ENCODE data around the gene AGAP3. TPM values are rescaled to one million over a fixed set of nuclear protein-coding genes. Genes with fewer than 3 reads are reported as not detected.

The AGAP3 gene
- total and polyA plus RNA-seq, 2 donors (not counting 1 experiment from before 2014, with no cell fraction given) = 32.9 to 34.2 TPM

DNA sequence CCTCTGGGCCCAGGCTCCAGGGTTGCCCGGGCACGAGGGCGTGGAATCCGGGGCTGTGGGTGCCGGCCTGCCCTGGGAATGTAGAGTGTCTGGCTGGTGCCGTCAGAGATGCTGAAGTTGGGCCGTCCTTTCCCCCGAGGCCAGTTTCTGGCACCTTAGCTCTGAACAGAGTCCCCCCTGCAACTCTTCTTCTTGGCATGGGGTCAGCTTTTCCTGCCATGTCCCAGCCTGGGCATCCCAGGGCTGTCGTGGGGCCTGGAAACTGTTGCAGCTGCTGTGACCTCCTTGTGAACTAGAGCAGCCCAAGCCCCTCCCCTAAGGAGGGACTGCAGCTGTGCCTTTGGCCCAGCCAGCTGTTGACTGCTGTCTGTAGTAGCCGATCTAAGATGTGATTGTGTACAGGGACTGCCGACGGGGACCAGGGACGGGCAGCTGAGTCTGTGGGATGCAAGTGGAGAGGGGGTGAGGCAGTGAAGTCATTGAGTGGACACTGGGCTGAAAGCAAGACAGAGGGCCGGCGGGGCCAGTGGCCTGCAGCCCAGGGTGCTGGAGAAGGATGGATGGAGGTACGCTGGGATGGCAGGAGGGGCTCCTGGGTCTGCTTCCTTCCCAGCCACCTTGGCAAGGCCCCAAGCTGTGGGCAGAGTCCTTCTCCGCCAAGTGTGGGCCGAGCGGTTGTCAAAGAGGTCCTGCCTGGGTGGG lies 45.5 kb downstream of the AGAP3 start:
- DNase-seq (ENCODE audit: low read depth in 2 of 2) = peak in 1 of 2 donors; percentile 28
- no peak overlapping the region for H3K4me3 ChIP-seq (replicated peaks in 1 of 4; ENCODE audit: control extremely low read depth in 1 of 4, insufficient read depth in 1 of 4, low read depth in 3 of 4, low read length in 4 of 4)
- H3K4me1 ChIP-seq (ENCODE audit: control insufficient read depth, extremely low read depth, insufficient read depth, low read length) = no peaks in the 10 kb centered on the region
- no peaks in the 10 kb centered on the region for H3K9me3 ChIP-seq (ENCODE audit: control insufficient read depth, insufficient read depth, low read depth, low read length)
- H3K27ac ChIP-seq (ENCODE audit: insufficient read depth, low read length) = no peak overlapping the region
- H3K36me3 ChIP-seq (ENCODE audit: control insufficient read depth, insufficient read depth, low read length) = peaks cover 22% of the 10 kb centered on the region
- no peak for TF ChIP-seq EZH2 (IDR thresholded peaks at IDR 0.05; ENCODE audit: low read length, missing control alignments)
- TF ChIP-seq, protein P1, sequence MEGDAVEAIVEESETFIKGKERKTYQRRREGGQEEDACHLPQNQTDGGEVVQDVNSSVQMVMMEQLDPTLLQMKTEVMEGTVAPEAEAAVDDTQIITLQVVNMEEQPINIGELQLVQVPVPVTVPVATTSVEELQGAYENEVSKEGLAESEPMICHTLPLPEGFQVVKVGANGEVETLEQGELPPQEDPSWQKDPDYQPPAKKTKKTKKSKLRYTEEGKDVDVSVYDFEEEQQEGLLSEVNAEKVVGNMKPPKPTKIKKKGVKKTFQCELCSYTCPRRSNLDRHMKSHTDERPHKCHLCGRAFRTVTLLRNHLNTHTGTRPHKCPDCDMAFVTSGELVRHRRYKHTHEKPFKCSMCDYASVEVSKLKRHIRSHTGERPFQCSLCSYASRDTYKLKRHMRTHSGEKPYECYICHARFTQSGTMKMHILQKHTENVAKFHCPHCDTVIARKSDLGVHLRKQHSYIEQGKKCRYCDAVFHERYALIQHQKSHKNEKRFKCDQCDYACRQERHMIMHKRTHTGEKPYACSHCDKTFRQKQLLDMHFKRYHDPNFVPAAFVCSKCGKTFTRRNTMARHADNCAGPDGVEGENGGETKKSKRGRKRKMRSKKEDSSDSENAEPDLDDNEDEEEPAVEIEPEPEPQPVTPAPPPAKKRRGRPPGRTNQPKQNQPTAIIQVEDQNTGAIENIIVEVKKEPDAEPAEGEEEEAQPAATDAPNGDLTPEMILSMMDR (conservative IDR thresholded peaks at IDR 0.05 in 1 of 2, IDR thresholded peaks at IDR 0.05 in 1 of 2; ENCODE audit: low read depth in 1 of 2, low read length in 2 of 2) = no peak
- H4K20me1 ChIP-seq (ENCODE audit: control insufficient read depth, extremely low read depth, insufficient read depth, low read length) = no peaks in the 10 kb centered on the region
- no peaks in the 10 kb centered on the region for H3K27me3 ChIP-seq (ENCODE audit: control insufficient read depth, insufficient read depth, low read length)
- no peaks in the 10 kb centered on the region for H3K79me2 ChIP-seq (ENCODE audit: control insufficient read depth, insufficient read depth, low read length)
- H2AFZ ChIP-seq (ENCODE audit: low read length) = no peak overlapping the region
- no peak overlapping the region for H3K4me2 ChIP-seq (ENCODE audit: extremely low read depth, insufficient read depth, low read length)
- H3K9ac ChIP-seq (ENCODE audit: insufficient read depth, low read length) = no peak overlapping the region

DNA sequence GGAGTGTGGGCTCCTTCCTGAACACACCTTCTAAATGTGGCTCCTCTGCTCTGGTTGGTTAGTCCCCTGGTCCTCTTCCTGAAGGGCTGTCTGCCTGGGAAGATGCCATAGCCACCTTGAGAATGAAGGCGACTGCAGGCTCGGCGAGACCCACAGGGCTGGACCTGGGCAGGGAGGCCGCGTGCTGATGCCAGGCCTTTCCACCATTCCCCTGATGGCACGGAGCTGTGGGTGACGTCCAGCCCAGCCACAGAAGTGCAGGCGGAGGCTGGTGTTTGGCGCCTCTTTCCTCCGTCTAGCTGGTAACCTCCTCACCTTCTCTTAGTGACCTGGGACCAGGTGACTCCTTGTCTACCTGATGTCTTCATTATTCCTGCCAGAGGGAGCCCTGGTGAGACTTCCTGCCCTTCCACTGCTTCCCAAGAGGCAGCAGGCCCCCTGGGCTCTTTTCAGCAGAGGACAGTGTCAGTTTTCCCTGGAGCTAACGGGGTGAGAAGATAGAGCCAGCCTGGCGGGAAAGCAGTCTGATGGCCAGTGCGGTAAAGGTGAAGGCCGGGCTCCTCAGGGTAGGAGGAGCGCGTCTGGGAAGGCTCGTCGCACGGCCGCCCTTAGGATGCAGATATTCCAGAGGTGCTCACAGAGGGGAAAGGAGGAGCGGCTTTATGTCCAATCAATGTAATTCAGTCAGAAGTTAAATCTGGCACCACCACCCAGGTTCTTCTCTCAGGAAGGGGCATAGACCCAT lies 46.4 kb downstream of the AGAP3 start:
- Histone ChIP-seq H3K4me3 (replicated peaks in 1 of 4; ENCODE audit: control extremely low read depth in 1 of 4, insufficient read depth in 1 of 4, low read depth in 3 of 4, low read length in 4 of 4) (no peak overlapping the region), H4K20me1 (ENCODE audit: control insufficient read depth, extremely low read depth, insufficient read depth, low read length) (no peaks in the 10 kb centered on the region), H3K4me2 (ENCODE audit: extremely low read depth, insufficient read depth, low read length) (no peak overlapping the region), H2AFZ (ENCODE audit: low read length) (no peak overlapping the region), H3K4me1 (ENCODE audit: control insufficient read depth, extremely low read depth, insufficient read depth, low read length) (no peaks in the 10 kb centered on the region), H3K36me3 (ENCODE audit: control insufficient read depth, insufficient read depth, low read length) (peaks cover 23% of the 10 kb centered on the region), H3K27ac (ENCODE audit: insufficient read depth, low read length) (no peak overlapping the region), H3K27me3 (ENCODE audit: control insufficient read depth, insufficient read depth, low read length) (no peaks in the 10 kb centered on the region), H3K79me2 (ENCODE audit: control insufficient read depth, insufficient read depth, low read length) (no peaks in the 10 kb centered on the region), H3K9me3 (ENCODE audit: control insufficient read depth, insufficient read depth, low read depth, low read length) (no peaks in the 10 kb centered on the region), H3K9ac (ENCODE audit: insufficient read depth, low read length) (no peak overlapping the region)
- no peak for TF ChIP-seq EZH2 (IDR thresholded peaks at IDR 0.05; ENCODE audit: low read length, missing control alignments)
- TF ChIP-seq, protein P1 (conservative IDR thresholded peaks at IDR 0.05 in 1 of 2, IDR thresholded peaks at IDR 0.05 in 1 of 2; ENCODE audit: low read depth in 1 of 2, low read length in 2 of 2) = no peak
- DNase-seq (ENCODE audit: low read depth in 2 of 2) = no peak

DNA sequence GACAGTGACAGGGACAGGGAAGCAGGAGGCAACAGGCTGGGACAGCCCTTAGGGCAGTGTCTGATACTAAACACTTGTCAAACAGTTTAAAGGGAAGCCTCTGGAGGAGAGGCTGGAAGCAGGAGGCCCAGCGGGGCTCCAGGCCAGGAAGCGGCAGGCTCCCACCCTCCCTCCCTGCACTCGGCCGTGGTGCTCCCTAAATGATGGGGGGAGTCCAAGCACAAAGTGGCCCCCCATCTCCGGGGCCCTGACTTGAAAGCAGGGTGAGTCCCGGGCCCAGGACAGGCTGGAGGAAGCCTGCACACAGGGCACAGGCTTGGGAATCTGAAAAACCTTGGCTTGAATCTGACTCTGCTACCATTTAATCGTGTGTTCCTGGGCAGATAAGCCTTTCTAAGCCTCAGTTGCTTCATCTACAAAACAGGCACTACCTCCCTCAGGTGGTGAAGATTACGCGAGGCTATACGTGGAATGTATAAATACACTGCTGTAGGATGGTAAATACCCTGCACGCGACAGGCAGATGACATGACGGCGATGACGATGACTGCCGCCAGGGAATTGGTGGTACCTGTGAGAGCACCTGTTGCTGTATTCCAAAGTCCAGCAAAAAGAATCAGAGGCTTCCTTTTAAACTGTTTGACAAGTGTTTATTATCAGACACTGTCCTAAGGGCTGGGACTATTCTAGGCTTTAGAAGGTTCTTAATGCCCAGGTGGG lies 47.2 kb downstream of the AGAP3 start:
- Histone ChIP-seq H3K27me3 (ENCODE audit: control insufficient read depth, insufficient read depth, low read length) (no peaks in the 10 kb centered on the region), H3K36me3 (ENCODE audit: control insufficient read depth, insufficient read depth, low read length) (peaks cover 22% of the 10 kb centered on the region), H3K27ac (ENCODE audit: insufficient read depth, low read length) (no peak overlapping the region)

More for the DNA sequence above, 47.2 kb downstream of the AGAP3 start:
- Histone ChIP-seq H4K20me1 (ENCODE audit: control insufficient read depth, extremely low read depth, insufficient read depth, low read length) (no peaks in the 10 kb centered on the region), H3K79me2 (ENCODE audit: control insufficient read depth, insufficient read depth, low read length) (no peaks in the 10 kb centered on the region), H3K9me3 (ENCODE audit: control insufficient read depth, insufficient read depth, low read depth, low read length) (no peaks in the 10 kb centered on the region), H3K9ac (ENCODE audit: insufficient read depth, low read length) (no peak overlapping the region), H3K4me3 (replicated peaks in 1 of 4; ENCODE audit: control extremely low read depth in 1 of 4, insufficient read depth in 1 of 4, low read depth in 3 of 4, low read length in 4 of 4) (no peak overlapping the region), H3K4me2 (ENCODE audit: extremely low read depth, insufficient read depth, low read length) (no peak overlapping the region), H3K4me1 (ENCODE audit: control insufficient read depth, extremely low read depth, insufficient read depth, low read length) (no peaks in the 10 kb centered on the region), H2AFZ (ENCODE audit: low read length) (no peak overlapping the region)
- no peak for DNase-seq (ENCODE audit: low read depth in 2 of 2)
- no peak for TF ChIP-seq EZH2 (IDR thresholded peaks at IDR 0.05; ENCODE audit: low read length, missing control alignments)
- TF ChIP-seq, protein P1 (conservative IDR thresholded peaks at IDR 0.05 in 1 of 2, IDR thresholded peaks at IDR 0.05 in 1 of 2; ENCODE audit: low read depth in 1 of 2, low read length in 2 of 2) = no peak

Measured in fibroblast of lung (primary cell).